ENCODE results near the gene GREB1. TPM values are rescaled to one million over a fixed set of nuclear protein-coding genes. Genes with fewer than 3 reads are reported as not detected.
A peak's percentile ranks its signal among the peaks of the same experiment; 100 is the strongest.

Gene GREB1
- total and polyA plus RNA-seq, 2 of the 13 experiments (the other 11 are each of a cell fraction or from before 2014, with no cell fraction given): 31.3 to 61.2 TPM

DNA sequence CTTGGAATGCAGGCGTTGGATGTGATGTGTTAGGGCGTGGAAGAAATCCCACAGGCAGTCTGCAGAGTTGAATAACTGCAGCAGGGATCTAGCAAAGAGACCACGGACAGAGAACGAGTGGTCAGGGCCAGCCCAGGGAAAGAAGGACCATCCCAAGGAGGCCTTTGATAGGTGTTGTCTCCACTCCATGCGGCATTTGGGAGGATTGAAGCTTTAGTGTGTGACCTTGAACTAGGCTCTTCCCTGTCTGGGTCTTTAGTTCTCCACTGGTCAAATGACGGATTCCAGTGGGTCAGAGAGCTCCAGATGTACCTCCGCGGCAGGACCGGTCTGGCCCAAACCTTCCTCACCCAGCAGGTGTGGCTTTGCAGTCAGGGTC, 18.4 kb downstream of the GREB1 start (continued):
- 0 out of 2 replicates have a peak, but pooled peaks have one; percentile 41 for TF ChIP-seq ZNF513 (CRISPR knock-in tag; conservative IDR thresholded peaks at IDR 0.05)
- TF ChIP-seq SRSF9 (IDR thresholded peaks at IDR 0.05; ENCODE audit: borderline replicate concordance, insufficient read depth, low read depth, low read length, poor library complexity, severe bottlenecking): no peak
- no peak for TF ChIP-seq ZNF335 (CRISPR knock-in tag; IDR thresholded peaks at IDR 0.05)
- no peak for TF ChIP-seq ZIK1 (CRISPR knock-in tag; IDR thresholded peaks at IDR 0.05; ENCODE audit: borderline replicate concordance, low read depth)
- TF ChIP-seq AKAP8 (CRISPR knock-in tag; IDR thresholded peaks at IDR 0.05): 0 out of 2 replicates have a peak, but pooled peaks have one; percentile 42
- no peak for TF ChIP-seq ZNF343 (CRISPR knock-in tag; IDR thresholded peaks at IDR 0.05)
- TF ChIP-seq HIVEP1 (CRISPR knock-in tag; IDR thresholded peaks at IDR 0.05): 0 out of 2 replicates have a peak, but pooled peaks have one; percentile 38
- TF ChIP-seq ZNF333 (CRISPR knock-in tag; IDR thresholded peaks at IDR 0.05; ENCODE audit: borderline replicate concordance): no peak
- TF ChIP-seq KAT8 (CRISPR knock-in tag; IDR thresholded peaks at IDR 0.05): no peak
- TF ChIP-seq ZZZ3 (CRISPR knock-in tag; IDR thresholded peaks at IDR 0.05; ENCODE audit: borderline replicate concordance): no peak
- TF ChIP-seq RBM22 (optimal IDR thresholded peaks at IDR 0.05; ENCODE audit: low read length): peak; percentile 98
- TF ChIP-seq ZFY (CRISPR knock-in tag; IDR thresholded peaks at IDR 0.05): no peak
- peak; percentile 36; the same call in 1 of the 2 replicates for TF ChIP-seq POLR2AphosphoS5 (IDR thresholded peaks at IDR 0.05; ENCODE audit: low read depth, low read length)
- no peak for TF ChIP-seq ZBTB46 (CRISPR knock-in tag; IDR thresholded peaks at IDR 0.05; ENCODE audit: borderline replicate concordance)
- no peak for TF ChIP-seq ZSCAN29 (CRISPR knock-in tag; conservative IDR thresholded peaks at IDR 0.05)
- 0 out of 2 replicates have a peak, but pooled peaks have one; percentile 29 for TF ChIP-seq ZNF574 (CRISPR knock-in tag; IDR thresholded peaks at IDR 0.05)
- no peak for TF ChIP-seq CEBPG (CRISPR knock-in tag; IDR thresholded peaks at IDR 0.05)
- TF ChIP-seq POLR2G (IDR thresholded peaks at IDR 0.05; ENCODE audit: low read depth, low read length): peak; percentile 37; the same call in 1 of the 2 replicates
- TF ChIP-seq, protein P1, sequence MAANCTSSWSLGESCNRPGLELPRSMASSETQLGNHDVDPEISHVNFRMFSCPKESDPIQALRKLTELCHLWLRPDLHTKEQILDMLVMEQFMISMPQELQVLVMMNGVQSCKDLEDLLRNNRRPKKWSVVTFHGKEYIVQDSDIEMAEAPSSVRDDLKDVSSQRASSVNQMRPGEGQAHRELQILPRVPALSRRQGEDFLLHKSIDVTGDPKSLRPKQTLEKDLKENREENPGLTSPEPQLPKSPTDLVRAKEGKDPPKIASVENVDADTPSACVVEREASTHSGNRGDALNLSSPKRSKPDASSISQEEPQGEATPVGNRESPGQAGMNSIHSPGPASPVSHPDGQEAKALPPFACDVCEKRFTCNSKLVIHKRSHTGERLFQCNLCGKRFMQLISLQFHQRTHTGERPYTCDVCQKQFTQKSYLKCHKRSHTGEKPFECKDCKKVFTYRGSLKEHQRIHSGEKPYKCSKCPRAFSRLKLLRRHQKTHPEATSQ (CRISPR knock-in tag; IDR thresholded peaks at IDR 0.05; ENCODE audit: borderline replicate concordance): no peak
- TF ChIP-seq, protein P2, sequence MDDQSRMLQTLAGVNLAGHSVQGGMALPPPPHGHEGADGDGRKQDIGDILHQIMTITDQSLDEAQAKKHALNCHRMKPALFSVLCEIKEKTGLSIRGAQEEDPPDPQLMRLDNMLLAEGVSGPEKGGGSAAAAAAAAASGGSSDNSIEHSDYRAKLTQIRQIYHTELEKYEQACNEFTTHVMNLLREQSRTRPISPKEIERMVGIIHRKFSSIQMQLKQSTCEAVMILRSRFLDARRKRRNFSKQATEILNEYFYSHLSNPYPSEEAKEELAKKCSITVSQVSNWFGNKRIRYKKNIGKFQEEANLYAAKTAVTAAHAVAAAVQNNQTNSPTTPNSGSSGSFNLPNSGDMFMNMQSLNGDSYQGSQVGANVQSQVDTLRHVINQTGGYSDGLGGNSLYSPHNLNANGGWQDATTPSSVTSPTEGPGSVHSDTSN (CRISPR knock-in tag; IDR thresholded peaks at IDR 0.05; ENCODE audit: borderline replicate concordance): no peak

Data from HepG2 (cell line).